ENCODE measurements around the gene ACTL6B.

- TF ChIP-seq CTCF (IDR thresholded peaks at IDR 0.05; ENCODE audit: low read depth, low read length) (no peak), POLR2A (IDR thresholded peaks at IDR 0.05; ENCODE audit: extremely low read depth, insufficient read length) (no peak), MAX (IDR thresholded peaks at IDR 0.05; ENCODE audit: low read depth, low read length) (no peak), MYC (IDR thresholded peaks at IDR 0.05; ENCODE audit: low read depth, low read length) (no peak)
Measured at GRCh38 chr7:100609958-100610357, 46.3 kb downstream of the ACTL6B start.
